GM23338 (cell line): ENCODE results near the gene MCTP1.

Source experiments
- CTCF ChIP-seq, 2 experiments: fragments of 200-600 bp in 1 of 2; sonication (generic) in 1 of 2; conservative IDR thresholded peaks; 2 replicates each; pipeline versions ENCODE4 v1.5.1 to v1.6.1; 2016 to 2017; ENCODE audit warnings: antibody characterized with exemption in 2 of 2, low read depth in 2 of 2, mild to moderate bottlenecking in 2 of 2, moderate library complexity in 1 of 2
- ETS1 ChIP-seq: IDR thresholded peaks from 2 replicates; pipeline ENCODE4 v1.6.1; 2016; ENCODE audit warnings: antibody characterized with exemption
- EZH2 ChIP-seq: fragments of 200-600 bp; sonication (generic); IDR thresholded peaks from one replicate; pipeline ENCODE4 v1.8.0; 2017; ENCODE audit warnings: antibody characterized with exemption, mild to moderate bottlenecking, low read depth; ENCODE audit not compliant: unreplicated experiment
- EZH2phosphoT487 ChIP-seq: fragments of 200-600 bp; sonication (generic); IDR thresholded peaks from one replicate; pipeline ENCODE4 v1.8.1; 2018; ENCODE audit warnings: antibody characterized with exemption; ENCODE audit not compliant: unreplicated experiment
- JUNB ChIP-seq: IDR thresholded peaks from one replicate; pipeline ENCODE4 v1.6.1; 2016; ENCODE audit warnings: antibody characterized with exemption; ENCODE audit not compliant: unreplicated experiment
- POLR2AphosphoS5 ChIP-seq: IDR thresholded peaks from 2 replicates; pipeline ENCODE4 v1.6.1; 2016; ENCODE audit warnings: antibody characterized with exemption, low read depth
- REST ChIP-seq: IDR thresholded peaks from one replicate; pipeline ENCODE4 v1.6.1; 2018; ENCODE audit warnings: antibody characterized with exemption; ENCODE audit not compliant: unreplicated experiment
- ZNF462 ChIP-seq: fragments of 250-450 bp; sonication (Bioruptor Pico); IDR thresholded peaks from 2 replicates; pipeline ENCODE4 v1.5.0; 2020; ENCODE audit warnings: mild to moderate bottlenecking, moderate library complexity

- TF ChIP-seq CTCF (conservative IDR thresholded peaks at IDR 0.05; ENCODE audit: low read depth in 2 of 2) (no peak), POLR2AphosphoS5 (no peak), EZH2 (no peak), REST (no peak), ETS1 (no peak), JUNB (no peak), EZH2phosphoT487 (no peak), ZNF462 (CRISPR knock-in tag) (no peak)
Observed at GRCh38 chr5:94853120-94853519, 431.8 kb downstream of the MCTP1 start.
